ENCODE measurements around the gene ELMO1.

DNA sequence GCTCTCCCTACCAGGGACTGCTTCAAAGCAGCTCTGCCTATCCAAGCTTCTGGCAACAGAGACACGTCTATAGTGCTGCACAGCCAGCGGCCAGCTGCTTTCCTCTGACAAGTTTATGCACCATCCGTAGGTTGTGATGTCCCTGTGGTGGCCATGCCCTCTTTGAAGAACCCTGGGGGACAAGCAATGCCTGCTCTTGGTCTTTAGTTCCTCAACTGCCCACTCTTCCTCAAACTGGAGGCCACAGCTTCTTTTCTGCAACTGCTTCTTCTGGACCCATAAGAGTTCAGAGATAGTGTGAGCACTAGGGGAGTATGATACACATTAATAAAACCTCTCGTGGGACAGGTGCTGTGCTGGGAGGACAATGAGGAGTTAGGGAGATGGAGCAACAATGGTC is 164.9 kb downstream of the ELMO1 start:
- no peak for TF ChIP-seq CTCF (IDR thresholded peaks at IDR 0.05; ENCODE audit: poor library complexity)
- no peak for TF ChIP-seq EZH2phosphoT487 (IDR thresholded peaks at IDR 0.05; ENCODE audit: low read depth, severe bottlenecking, unreplicated experiment)
- no peak for TF ChIP-seq EZH2 (IDR thresholded peaks at IDR 0.05; ENCODE audit: borderline replicate concordance)

Data from hepatocyte (in vitro differentiated cells).